ENCODE measurements around the gene GAREM1.

GRCh38 chr18:32443706-32444215 lies 26.9 kb downstream of the GAREM1 start:
- no peak for TF ChIP-seq CTCF (IDR thresholded peaks at IDR 0.05)
- TF ChIP-seq POLR2A (IDR thresholded peaks at IDR 0.05): no peak
